ENCODE measurements around the gene VWA3A.
"Not testable (repeated sequence)": the region's sequence is repeated elsewhere in the genome, so short reads cannot be mapped to it uniquely, and the experiment has no call there.

Gene VWA3A

GRCh38 chr16:22091721-22092120 is 620 bp upstream of the VWA3A start:
- DNase-seq = no peak

GRCh38 chr16:22093331-22093730 is 990 bp downstream of the VWA3A start:
- no peak for DNase-seq

- DNase-seq = no peak
Observed at GRCh38 chr16:22093996-22094395, 1.7 kb downstream of the VWA3A start.

GRCh38 chr16:22098405-22099255 is 6.3 kb downstream of the VWA3A start:
- no peak for DNase-seq

- no peak for DNase-seq
Observed at GRCh38 chr16:22099256-22099975, 7.1 kb downstream of the VWA3A start.

GRCh38 chr16:22103441-22103840 is 11.1 kb downstream of the VWA3A start:
- no peak for DNase-seq

GRCh38 chr16:22109258-22109898 is 17.0 kb downstream of the VWA3A start:
- no peak for DNase-seq

- DNase-seq = not testable (repeated sequence)
Observed at GRCh38 chr16:22111629-22112028, 19.3 kb downstream of the VWA3A start.

GRCh38 chr16:22116095-22116700 is 23.9 kb downstream of the VWA3A start:
- no peak for DNase-seq

GRCh38 chr16:22117609-22118008 is 25.3 kb downstream of the VWA3A start:
- no peak for DNase-seq

GRCh38 chr16:22120440-22120839 is 28.1 kb downstream of the VWA3A start:
- DNase-seq = no peak

- DNase-seq = no peak
Observed at GRCh38 chr16:22122239-22122638, 29.9 kb downstream of the VWA3A start.

GRCh38 chr16:22123146-22123545 is 30.8 kb downstream of the VWA3A start:
- no peak for DNase-seq

- no peak for DNase-seq
Observed at GRCh38 chr16:22123759-22124490, 31.6 kb downstream of the VWA3A start.

- no peak for DNase-seq
Observed at GRCh38 chr16:22124583-22125284, 32.4 kb downstream of the VWA3A start.

- no peak for DNase-seq
Observed at GRCh38 chr16:22126037-22126558, 33.8 kb downstream of the VWA3A start.

GRCh38 chr16:22128537-22128936 is 36.2 kb downstream of the VWA3A start:
- DNase-seq = not testable (repeated sequence)

- no peak for DNase-seq
Observed at GRCh38 chr16:22130528-22130927, 38.2 kb downstream of the VWA3A start.

- no peak for DNase-seq
Observed at GRCh38 chr16:22132801-22133200, 40.5 kb downstream of the VWA3A start.

- no peak for DNase-seq
Observed at GRCh38 chr16:22138482-22138881, 46.1 kb downstream of the VWA3A start.

GRCh38 chr16:22139008-22139407 is 46.7 kb downstream of the VWA3A start:
- DNase-seq = no peak

- DNase-seq = no peak
Observed at GRCh38 chr16:22139732-22140131, 47.4 kb downstream of the VWA3A start.

Measured in activated CD4-positive, alpha-beta T cell treated with anti-CD3 and anti-CD28 coated beads, Interleukin-2, amount 50 U/mL, for 4 hours (primary cell).